ENCODE data around the gene SMG6.

SMG6 gene

GRCh38 chr17:2227025-2227699 lies 76.4 kb downstream of the SMG6 start:
- Histone ChIP-seq H3K4me1 (ENCODE audit: insufficient read depth, low read length, severe bottlenecking) (peaks cover 11% of the 10 kb centered on the region), H3K9me3 (ENCODE audit: low read length) (no peaks in the 10 kb centered on the region), H3K79me2 (ENCODE audit: insufficient read depth, low read length) (no peaks in the 10 kb centered on the region), H3F3A (ENCODE audit: insufficient read depth, low read length) (no peaks in the 10 kb centered on the region), H2AFZ (ENCODE audit: low read length) (no peak overlapping the region), H3K9me2 (ENCODE audit: low read depth, low read length) (no peaks in the 10 kb centered on the region), H3K27me3 (ENCODE audit: insufficient read depth, low read length) (no peaks in the 10 kb centered on the region), H3K4me2 (ENCODE audit: low read length) (no peak overlapping the region), H3K4me3 (ENCODE audit: low read depth, low read length, poor library complexity, severe bottlenecking) (no peak overlapping the region), H3K9ac (ENCODE audit: low read length) (no peak overlapping the region), H3K27ac (ENCODE audit: low read depth, low read length, poor library complexity, severe bottlenecking) (no peak overlapping the region), H3K36me3 (ENCODE audit: insufficient read depth, low read length) (peaks cover 10% of the 10 kb centered on the region; the same call in 1 of the 2 replicates), H4K20me1 (ENCODE audit: insufficient read depth, low read length) (no peaks in the 10 kb centered on the region)
- no peak for TF ChIP-seq EZH2 (IDR thresholded peaks at IDR 0.05; ENCODE audit: borderline replicate concordance, low read length)
- no peak for TF ChIP-seq CTCF (IDR thresholded peaks at IDR 0.05; ENCODE audit: low read length)

DNA sequence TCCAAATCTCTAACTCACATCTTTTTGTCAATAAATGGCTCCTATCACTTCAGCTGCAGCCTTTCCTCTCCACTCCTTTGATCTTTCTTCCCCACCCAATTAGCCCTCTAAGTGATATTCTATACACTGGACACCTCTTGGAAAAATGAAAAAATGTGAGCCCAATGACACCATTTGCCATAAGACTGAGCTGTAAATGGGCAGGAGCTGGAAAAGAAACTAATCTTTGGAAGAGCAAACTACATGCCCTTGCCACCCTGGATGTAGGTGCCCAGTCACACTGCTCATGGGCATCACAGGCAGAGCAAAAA lies 80.0 kb downstream of the SMG6 start:
- Histone ChIP-seq H3K27ac (ENCODE audit: low read depth, low read length, poor library complexity, severe bottlenecking) (no peak overlapping the region), H3K4me3 (ENCODE audit: low read depth, low read length, poor library complexity, severe bottlenecking) (no peak overlapping the region), H3K79me2 (ENCODE audit: insufficient read depth, low read length) (no peaks in the 10 kb centered on the region), H3K4me1 (ENCODE audit: insufficient read depth, low read length, severe bottlenecking) (peaks cover 13% of the 10 kb centered on the region), H3K36me3 (ENCODE audit: insufficient read depth, low read length) (no peaks in the 10 kb centered on the region), H3K27me3 (ENCODE audit: insufficient read depth, low read length) (no peaks in the 10 kb centered on the region), H2AFZ (ENCODE audit: low read length) (no peak overlapping the region), H3K9me3 (ENCODE audit: low read length) (no peaks in the 10 kb centered on the region), H3K4me2 (ENCODE audit: low read length) (no peak overlapping the region), H3K9ac (ENCODE audit: low read length) (no peak overlapping the region), H3K9me2 (ENCODE audit: low read depth, low read length) (no peaks in the 10 kb centered on the region), H3F3A (ENCODE audit: insufficient read depth, low read length) (no peaks in the 10 kb centered on the region), H4K20me1 (ENCODE audit: insufficient read depth, low read length) (no peaks in the 10 kb centered on the region)
- no peak for TF ChIP-seq CTCF (IDR thresholded peaks at IDR 0.05; ENCODE audit: low read length)
- no peak for TF ChIP-seq EZH2 (IDR thresholded peaks at IDR 0.05; ENCODE audit: borderline replicate concordance, low read length)

DNA sequence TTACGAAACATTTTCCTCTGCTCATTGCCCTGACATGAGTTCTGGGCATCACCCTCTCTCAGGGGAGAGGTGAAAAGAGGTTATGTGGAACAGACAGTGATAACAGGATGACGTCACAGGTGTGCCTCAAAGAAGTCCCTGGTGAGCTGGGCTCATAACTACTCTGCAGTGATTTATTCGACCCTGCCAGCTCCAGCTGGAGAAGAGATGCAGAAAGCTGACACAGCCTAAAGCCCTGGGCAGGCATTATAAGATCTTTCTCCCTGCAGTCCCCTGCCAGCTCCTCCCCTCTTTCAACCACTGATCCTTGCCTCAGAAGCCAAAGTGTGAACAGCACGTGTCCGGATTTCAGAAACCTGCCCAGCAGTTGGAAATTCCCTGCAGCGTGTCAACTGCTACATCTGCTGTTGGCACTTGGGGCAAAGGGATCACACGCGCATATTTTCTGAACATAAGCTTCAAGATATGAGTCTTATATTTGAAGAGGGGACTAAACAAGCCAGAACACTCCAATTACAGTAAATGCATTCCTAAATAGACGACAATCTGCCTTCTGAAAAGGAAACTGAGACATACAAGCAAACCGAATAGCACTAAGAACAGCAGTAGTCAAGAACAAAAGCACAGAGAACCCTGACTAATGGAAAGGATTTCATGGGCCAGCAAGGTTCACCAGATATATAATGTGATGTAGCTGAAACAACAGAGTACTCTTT lies 80.5 kb downstream of the SMG6 start:
- H3K27ac ChIP-seq (ENCODE audit: low read depth, low read length, poor library complexity, severe bottlenecking), result no peak overlapping the region
- H3K27me3 ChIP-seq (ENCODE audit: insufficient read depth, low read length), result no peaks in the 10 kb centered on the region
- TF ChIP-seq CTCF (IDR thresholded peaks at IDR 0.05; ENCODE audit: low read length), result no peak
- TF ChIP-seq EZH2 (IDR thresholded peaks at IDR 0.05; ENCODE audit: borderline replicate concordance, low read length), result no peak
- no peaks in the 10 kb centered on the region for H4K20me1 ChIP-seq (ENCODE audit: insufficient read depth, low read length)
- H3K9ac ChIP-seq (ENCODE audit: low read length), result no peak overlapping the region
- no peaks in the 10 kb centered on the region for H3K36me3 ChIP-seq (ENCODE audit: insufficient read depth, low read length)
- H3K4me1 ChIP-seq (ENCODE audit: insufficient read depth, low read length, severe bottlenecking), result peaks cover 18% of the 10 kb centered on the region
- no peaks in the 10 kb centered on the region for H3F3A ChIP-seq (ENCODE audit: insufficient read depth, low read length)
- no peaks in the 10 kb centered on the region for H3K79me2 ChIP-seq (ENCODE audit: insufficient read depth, low read length)
- H2AFZ ChIP-seq (ENCODE audit: low read length), result no peak overlapping the region
- no peak overlapping the region for H3K4me2 ChIP-seq (ENCODE audit: low read length)
- no peaks in the 10 kb centered on the region for H3K9me2 ChIP-seq (ENCODE audit: low read depth, low read length)
- no peak overlapping the region for H3K4me3 ChIP-seq (ENCODE audit: low read depth, low read length, poor library complexity, severe bottlenecking)
- H3K9me3 ChIP-seq (ENCODE audit: low read length), result no peaks in the 10 kb centered on the region

Measured in OCI-LY1 (cell line).